ENCODE results near the gene GIPC2.

The GIPC2 gene

GRCh38 chr1:78047106-78047505 is 1.3 kb downstream of the GIPC2 start:
- no peak for DNase-seq (ENCODE audit: low read depth)
- no peak for TF ChIP-seq CTCF (conservative IDR thresholded peaks at IDR 0.05; ENCODE audit: low read depth, low read length)
- H3K4me3 ChIP-seq (ENCODE audit: low read depth, low read length), result no peak overlapping the region

- TF ChIP-seq CTCF (conservative IDR thresholded peaks at IDR 0.05; ENCODE audit: low read depth, low read length), result no peak
- H3K4me3 ChIP-seq (ENCODE audit: low read depth, low read length), result no peak overlapping the region
- DNase-seq (ENCODE audit: low read depth), result no peak
Observed at GRCh38 chr1:78047631-78048030, 1.9 kb downstream of the GIPC2 start.

GRCh38 chr1:78048446-78048845 is 2.7 kb downstream of the GIPC2 start:
- no peak for DNase-seq (ENCODE audit: low read depth)
- no peak for TF ChIP-seq CTCF (conservative IDR thresholded peaks at IDR 0.05; ENCODE audit: low read depth, low read length)
- H3K4me3 ChIP-seq (ENCODE audit: low read depth, low read length), result no peak overlapping the region

GRCh38 chr1:78049396-78049795 is 3.6 kb downstream of the GIPC2 start:
- no peak for TF ChIP-seq CTCF (conservative IDR thresholded peaks at IDR 0.05; ENCODE audit: low read depth, low read length)
- H3K4me3 ChIP-seq (ENCODE audit: low read depth, low read length), result no peak overlapping the region
- DNase-seq (ENCODE audit: low read depth), result no peak

- TF ChIP-seq CTCF (conservative IDR thresholded peaks at IDR 0.05; ENCODE audit: low read depth, low read length), result no peak
- H3K4me3 ChIP-seq (ENCODE audit: low read depth, low read length), result no peak overlapping the region
- no peak for DNase-seq (ENCODE audit: low read depth)
Observed at GRCh38 chr1:78051005-78051404, 5.2 kb downstream of the GIPC2 start.

- H3K4me3 ChIP-seq (ENCODE audit: low read depth, low read length), result no peak overlapping the region
- no peak for DNase-seq (ENCODE audit: low read depth)
- no peak for TF ChIP-seq CTCF (conservative IDR thresholded peaks at IDR 0.05; ENCODE audit: low read depth, low read length)
Observed at GRCh38 chr1:78052685-78053405, 7.1 kb downstream of the GIPC2 start.

- no peak for TF ChIP-seq CTCF (conservative IDR thresholded peaks at IDR 0.05; ENCODE audit: low read depth, low read length)
- no peak for DNase-seq (ENCODE audit: low read depth)
Observed at GRCh38 chr1:78053498-78053897, 7.7 kb downstream of the GIPC2 start.

More at GRCh38 chr1:78053498-78053897, 7.7 kb downstream of the GIPC2 start:
- no peak overlapping the region for H3K4me3 ChIP-seq (ENCODE audit: low read depth, low read length)
